Heart right ventricle (tissue), 16 donors: ENCODE results near the gene NOL4. TPM values are rescaled to one million over a fixed set of nuclear protein-coding genes. Genes with fewer than 3 reads are reported as not detected.
"Not testable (repeated sequence)": the region's sequence is repeated elsewhere in the genome, so short reads cannot be mapped to it uniquely, and the experiment has no call there.

Experiments used
- ATAC-seq, 8 donors: fragments of 200-7000 bp; cut with Tn5 transposase; one replicate each; pipeline ENCODE4 v1.9.1; 2020; ENCODE audit warnings: mild to moderate bottlenecking in 8 of 8, moderate library complexity in 8 of 8, moderate number of reproducible peaks in 1 of 8
- DNase-seq, 2 donors: peaks; one replicate each; pipeline ENCODE4 v3.0.0-alpha.2; 2020
- H3K27ac ChIP-seq, 10 donors: fragments of 200-600 bp; sonication (generic) in 2 of 10; one replicate each; pipeline versions ENCODE4 v1.5.0 to v1.8.0; 2020 to 2022; ENCODE audit warnings: mild to moderate bottlenecking in 3 of 10
- H3K27me3 ChIP-seq, 7 donors: fragments of 200-600 bp; one replicate each; pipeline ENCODE4 v1.8.0; 2021 to 2022; ENCODE audit warnings: mild to moderate bottlenecking in 2 of 7
- H3K36me3 ChIP-seq, 9 donors: fragments of 200-600 bp; sonication (generic) in 1 of 9; one replicate each; pipeline versions ENCODE4 v1.5.0 to v1.8.0; 2020 to 2022; ENCODE audit warnings: mild to moderate bottlenecking in 2 of 9
- H3K4me1 ChIP-seq, 9 donors: fragments of 200-600 bp; sonication (generic) in 1 of 9; one replicate each; pipeline versions ENCODE4 v1.5.0 to v1.8.0; 2020 to 2022; ENCODE audit warnings: mild to moderate bottlenecking in 4 of 9
- H3K4me3 ChIP-seq, 10 donors: fragments of 200-600 bp; sonication (generic) in 2 of 10; one replicate each; pipeline versions ENCODE4 v1.5.0 to v1.8.0; 2020 to 2022; ENCODE audit warnings: mild to moderate bottlenecking in 7 of 10, moderate library complexity in 2 of 10
- H3K9me3 ChIP-seq, 11 donors: fragments of 200-600 bp in 10 of 11; sonication (generic) in 2 of 11; one replicate each; pipeline versions ENCODE4 v1.5.0 to v1.8.0; 2013 to 2022; ENCODE audit warnings: mild to moderate bottlenecking in 2 of 11, control low read depth in 1 of 11, moderate library complexity in 1 of 11
- WGBS, 2 donors: extraction: QIAGEN DNeasy Blood & Tissue Kit; methylation state at CpG; one replicate each; pipeline ENCODE4 v1.1.7; 2013; ENCODE audit warnings: inconsistent platforms in 1 of 2; 5-methylcytosine and 5-hydroxymethylcytosine counted together
- intact Hi-C, 10 donors: fragments of 100-400 bp; cut with DNase I; formaldehyde crosslinking; loops; one replicate each; pipeline versions ENCODE4 v1.11.1 to v1.14.2; 2022
- long read RNA-seq, 3 donors: library from polyadenylated mRNA; unstranded; transcript quantifications; one replicate each; pipeline ENCODE4 v2.0.0, GENCODE V29; 2020 to 2021
- polyA plus RNA-seq, 2 donors: library from polyadenylated mRNA; stranded (reverse); fragments of 200-250 nt; gene quantifications; one replicate each; pipeline ENCODE4 v1.2.3, GENCODE V29; 2013
- total RNA-seq, 10 donors: library from RNA; stranded (reverse); fragmentation: NEBNext Ultra II Directional in 3 of 10; extraction: Animal tissue kit (Norgen Biotek cat#: 25700) in 3 of 10; gene quantifications; one replicate each; pipeline versions ENCODE4 v1.2.1 to v1.2.4, GENCODE V29; 2021 to 2023
- TF ChIP-seq, protein P1 (sequence below), 9 donors: fragments of 200-600 bp; sonication (generic) in 2 of 9; IDR thresholded peaks; one replicate each; pipeline versions ENCODE4 v1.5.0 to v1.8.0; 2021 to 2022; ENCODE audit warnings: antibody characterized with exemption in 9 of 9, mild to moderate bottlenecking in 5 of 9, moderate library complexity in 1 of 9
- donor health status: Arrhythmogenic right ventricular cardiomyopathy.
- donor health status: ischemic (EF 13 %, LVEDD 7.1; RV severe dilation, severe dysfunction).
- donor health status: healthy with polysubstance abuse.
- donor health status: DM: no; HTN: yes; CAD: no.
- donor health status: DM: no; HTN: no; CAD: no.
- donor health status: ischemic (EF 25% LVEDD 6.9; RV normal size, moderate dysfunction).
- donor health status: ischemic (EF 25% LVEDD 5.7; RV mildly dilated, moderate dysfunction).
- donor health status: healthy.
- donor health status: DM: yes; HTN: yes; CAD: no.
- donor health status: Ischemic cardiomyopathy.
- donor health status: ischemic (EF 35%, LVEDD 5.7; RV mildly dilated, moderate dysfunction).
- donor health status: nonischemic (EF 11% LVEDD 7.7; RV severe dilation, severe dysfunction).
- donor health status: DM: yes; HTN: yes; CAD: no.
- donor health status: PGD.
- donor health status: ischemic (EF 29% LVEDD 5.4; RV normal size, mild dysfunction).
- donor health status: nonischemic (EF 23%, LVEDD 6.1; RV moderate dilation, normal function).

Gene NOL4, protein sequence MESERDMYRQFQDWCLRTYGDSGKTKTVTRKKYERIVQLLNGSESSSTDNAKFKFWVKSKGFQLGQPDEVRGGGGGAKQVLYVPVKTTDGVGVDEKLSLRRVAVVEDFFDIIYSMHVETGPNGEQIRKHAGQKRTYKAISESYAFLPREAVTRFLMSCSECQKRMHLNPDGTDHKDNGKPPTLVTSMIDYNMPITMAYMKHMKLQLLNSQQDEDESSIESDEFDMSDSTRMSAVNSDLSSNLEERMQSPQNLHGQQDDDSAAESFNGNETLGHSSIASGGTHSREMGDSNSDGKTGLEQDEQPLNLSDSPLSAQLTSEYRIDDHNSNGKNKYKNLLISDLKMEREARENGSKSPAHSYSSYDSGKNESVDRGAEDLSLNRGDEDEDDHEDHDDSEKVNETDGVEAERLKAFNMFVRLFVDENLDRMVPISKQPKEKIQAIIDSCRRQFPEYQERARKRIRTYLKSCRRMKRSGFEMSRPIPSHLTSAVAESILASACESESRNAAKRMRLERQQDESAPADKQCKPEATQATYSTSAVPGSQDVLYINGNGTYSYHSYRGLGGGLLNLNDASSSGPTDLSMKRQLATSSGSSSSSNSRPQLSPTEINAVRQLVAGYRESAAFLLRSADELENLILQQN
- total RNA-seq (under 1 TPM in 5 of 10 donors, not detected in 5; 0.38 to 0.73 (median 0.41) TPM), polyA plus RNA-seq (under 1 TPM in 1 of 2 donors, not detected in 1; 0.03 TPM)
- long read RNA-seq, donor 1: 0 reads
- long read RNA-seq, donor 2: 0 reads
- long read RNA-seq, donor 3, partial matches to known transcripts: 1 of 2 reads
- long read RNA-seq, donor 3, other reads (novel, unspliced or antisense): 0 of 2 reads

DNA sequence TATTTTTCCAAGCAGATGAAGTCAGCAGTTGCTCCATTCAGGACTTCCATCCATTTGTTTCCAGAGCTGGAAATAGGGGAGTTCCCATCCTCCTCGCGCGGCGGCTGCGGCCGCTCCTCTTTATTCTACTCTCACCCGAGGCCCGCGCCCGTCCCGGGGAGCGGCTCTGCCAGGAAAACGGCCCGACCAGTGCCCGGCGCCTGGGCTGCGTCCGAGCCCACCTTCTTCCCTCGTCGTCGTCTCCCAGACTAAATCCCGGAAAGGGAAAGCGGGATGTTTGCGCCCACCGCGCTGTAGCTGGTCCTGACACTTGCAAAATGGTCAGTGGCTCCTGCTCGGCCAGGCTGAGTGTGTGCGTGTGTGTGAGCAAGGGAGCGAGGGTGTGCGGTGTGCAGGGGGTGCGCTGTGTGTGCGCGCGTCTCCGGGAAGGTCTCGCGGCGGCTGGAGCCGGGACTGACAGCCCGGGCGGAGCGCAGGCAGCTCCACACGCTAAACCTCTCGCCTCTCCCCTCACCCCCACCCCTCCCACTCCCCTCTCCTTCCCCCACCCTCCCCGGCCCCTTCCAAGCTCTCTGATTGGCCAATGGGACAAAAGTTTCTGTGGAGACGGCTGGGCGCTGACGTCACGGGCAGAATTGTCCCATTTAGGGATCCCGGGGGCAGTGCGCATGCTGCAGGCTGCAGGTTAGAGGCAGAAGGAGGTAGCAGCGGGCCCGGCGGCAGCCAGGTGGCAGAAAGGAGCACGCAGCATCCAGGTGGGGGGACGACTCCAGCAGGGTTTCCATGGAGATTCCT, at the start of gene NOL4:
TSS of gene NOL4 (minus strand) at position 491 of the 795 bp plus-strand sequence. CDS start 1,660 bp downstream, outside the sequence.
- ATAC-seq (peak; percentile 20 to 74 (median 53)), DNase-seq (peak; percentile 10 to 16)
- H3K27ac ChIP-seq: no peak within 1 kb of the TSS
- WGBS, 2 donors: 0 to 2% methylated on average over 47 to 56 of the region's 56 CpGs
- peak within 1 kb of the TSS in 9 of 10 donors; percentile 31 to 56 (median 47) for H3K4me3 ChIP-seq
- H3K9me3 ChIP-seq: no peaks in the 10 kb centered on the region
- no peaks in the 10 kb centered on the region for H3K36me3 ChIP-seq
- TF ChIP-seq, protein P1, sequence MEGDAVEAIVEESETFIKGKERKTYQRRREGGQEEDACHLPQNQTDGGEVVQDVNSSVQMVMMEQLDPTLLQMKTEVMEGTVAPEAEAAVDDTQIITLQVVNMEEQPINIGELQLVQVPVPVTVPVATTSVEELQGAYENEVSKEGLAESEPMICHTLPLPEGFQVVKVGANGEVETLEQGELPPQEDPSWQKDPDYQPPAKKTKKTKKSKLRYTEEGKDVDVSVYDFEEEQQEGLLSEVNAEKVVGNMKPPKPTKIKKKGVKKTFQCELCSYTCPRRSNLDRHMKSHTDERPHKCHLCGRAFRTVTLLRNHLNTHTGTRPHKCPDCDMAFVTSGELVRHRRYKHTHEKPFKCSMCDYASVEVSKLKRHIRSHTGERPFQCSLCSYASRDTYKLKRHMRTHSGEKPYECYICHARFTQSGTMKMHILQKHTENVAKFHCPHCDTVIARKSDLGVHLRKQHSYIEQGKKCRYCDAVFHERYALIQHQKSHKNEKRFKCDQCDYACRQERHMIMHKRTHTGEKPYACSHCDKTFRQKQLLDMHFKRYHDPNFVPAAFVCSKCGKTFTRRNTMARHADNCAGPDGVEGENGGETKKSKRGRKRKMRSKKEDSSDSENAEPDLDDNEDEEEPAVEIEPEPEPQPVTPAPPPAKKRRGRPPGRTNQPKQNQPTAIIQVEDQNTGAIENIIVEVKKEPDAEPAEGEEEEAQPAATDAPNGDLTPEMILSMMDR (IDR thresholded peaks at IDR 0.05): peak in 4 of 9 donors; percentile 13 to 41 (median 27)
- intact Hi-C loops: no loop called here
- peaks cover 0 to 96% (median 78%) of the 10 kb centered on the region in 7 donors for H3K27me3 ChIP-seq
- peaks cover 8 to 36% (median 30%) of the 10 kb centered on the region in 9 donors for H3K4me1 ChIP-seq

DNA sequence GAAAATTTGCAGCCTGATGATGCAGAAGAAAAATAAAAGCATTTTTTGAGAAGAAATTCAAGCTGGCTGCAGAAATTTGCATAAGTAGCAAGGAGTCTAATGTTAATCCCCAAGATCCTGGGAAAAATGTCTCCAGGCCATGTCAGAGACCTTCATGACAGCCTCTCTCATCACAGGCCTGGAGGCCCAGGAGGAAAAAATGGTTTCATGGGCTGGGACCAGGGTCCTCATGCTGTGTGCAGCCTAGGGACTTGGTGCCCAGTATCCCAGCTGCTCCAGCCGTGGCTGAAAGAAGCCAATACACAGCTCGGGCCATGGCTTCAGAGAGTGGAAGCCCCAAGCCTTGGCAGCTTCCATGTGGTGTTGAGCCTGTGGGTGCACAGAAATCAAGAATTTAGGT, 41.3 kb upstream of the NOL4 start:
- H3K27me3 ChIP-seq, intact Hi-C loops, H3K27ac ChIP-seq, H3K4me3 ChIP-seq, H3K36me3 ChIP-seq, ATAC-seq, DNase-seq, H3K4me1 ChIP-seq: not testable (repeated sequence)
- peaks cover 0 to 25% (median 3%) of the 10 kb centered on the region in 11 donors for H3K9me3 ChIP-seq
- 68 to 71% methylated on average over 2 of the region's 2 CpGs for WGBS, 2 donors

DNA sequence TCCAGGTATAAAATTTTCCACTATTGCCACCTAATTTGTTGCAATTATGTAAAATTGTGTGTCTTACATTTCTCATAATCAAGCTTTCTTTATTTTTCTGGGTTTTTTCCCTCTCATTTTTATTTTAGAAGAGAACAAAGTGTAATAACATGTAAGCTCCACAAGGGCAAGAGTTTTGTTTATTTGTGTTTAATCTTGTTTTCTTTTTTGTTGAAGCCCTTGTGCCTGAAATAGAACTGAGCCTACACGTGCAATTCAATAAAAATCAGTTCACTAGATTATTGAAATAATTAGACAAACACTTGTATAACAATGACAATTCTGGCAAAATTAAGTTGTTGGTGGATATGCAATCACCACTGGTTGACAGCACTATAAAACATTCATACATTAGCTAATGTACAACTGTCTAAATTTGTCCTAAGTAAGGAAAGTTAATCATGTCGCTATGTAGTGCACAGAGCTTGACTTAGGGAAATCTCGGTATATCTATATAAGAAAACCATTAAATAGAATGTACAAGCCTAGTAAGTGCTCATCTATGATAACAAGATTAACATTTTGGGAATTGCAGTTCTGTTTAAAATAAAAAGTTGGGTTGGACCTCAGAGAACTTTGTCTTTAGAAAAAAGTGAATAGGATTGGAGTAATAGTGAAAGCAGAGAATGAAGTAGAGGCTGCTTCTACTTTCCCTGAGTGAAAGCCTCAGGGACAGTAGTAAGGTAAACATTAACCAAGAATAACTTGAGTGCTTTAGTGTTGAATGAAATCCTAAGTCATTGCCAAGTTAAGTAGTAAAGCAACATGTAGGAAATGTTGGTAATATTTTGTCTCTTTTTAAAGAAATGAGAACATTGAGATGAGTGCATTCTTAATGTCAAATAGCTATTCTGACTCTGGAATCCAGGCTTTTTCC, 37.4 kb upstream of the NOL4 start:
- Histone ChIP-seq H3K36me3 (no peaks in the 10 kb centered on the region), H3K4me1 (no peaks in the 10 kb centered on the region), H3K27me3 (no peaks in the 10 kb centered on the region), H3K27ac (no peak overlapping the region), H3K4me3 (no peak overlapping the region), H3K9me3 (peaks cover 0 to 21% (median 0%) of the 10 kb centered on the region in 11 donors)
- TF ChIP-seq, protein P1 (IDR thresholded peaks at IDR 0.05): peak in 1 of 9 donors; percentile 12
- 72 to 76% methylated on average over 3 of the region's 3 CpGs for WGBS, 2 donors
- intact Hi-C loops: no loop called here
- ATAC-seq: no peak
- DNase-seq: no peak

DNA sequence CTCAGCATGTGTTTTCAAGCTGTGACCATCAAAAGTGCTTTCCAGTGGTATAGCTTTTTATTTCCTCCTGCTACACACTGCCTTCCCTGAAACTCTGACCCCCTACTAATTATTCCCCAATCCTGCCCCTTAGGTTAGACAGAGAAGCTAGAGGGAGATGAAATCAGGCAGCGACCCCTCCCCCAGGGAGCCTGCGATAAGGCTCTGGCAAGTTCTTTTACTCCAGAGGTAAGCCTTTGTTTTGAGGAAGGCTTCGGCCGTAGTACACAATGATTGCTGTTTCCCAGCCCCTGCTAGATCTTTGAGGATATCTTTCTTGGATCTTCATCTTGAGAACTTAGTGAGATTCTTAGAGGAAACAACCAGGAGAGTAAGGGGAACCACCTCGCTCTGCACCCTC, 33.5 kb upstream of the NOL4 start:
- no peak for DNase-seq
- Histone ChIP-seq H3K4me1 (no peaks in the 10 kb centered on the region), H3K4me3 (no peak overlapping the region), H3K27me3 (no peaks in the 10 kb centered on the region), H3K9me3 (peaks cover 0 to 18% (median 0%) of the 10 kb centered on the region in 11 donors), H3K36me3 (no peaks in the 10 kb centered on the region), H3K27ac (no peak overlapping the region)
- intact Hi-C loops: no loop called here
- TF ChIP-seq, protein P1 (IDR thresholded peaks at IDR 0.05): no peak
- 31 to 42% methylated on average over 5 of the region's 5 CpGs for WGBS, 2 donors
- no peak for ATAC-seq
